ACC112 (cell line): Measurements from ENCODE around the gene ASAP2.

Experiments
- H2AFZ ChIP-seq: fragments of 200-600 bp; sonication (generic); one replicate; pipeline ENCODE4 v1.6.0; 2017; ENCODE audit warnings: antibody characterized with exemption, low read length; ENCODE audit not compliant: unreplicated experiment
- H3K27ac ChIP-seq: fragments of 200-600 bp; sonication (generic); 2 replicates; pipeline ENCODE4 v1.5.1; 2014; ENCODE audit warnings: low read depth, mild to moderate bottlenecking, antibody characterized with exemption, low read length, moderate library complexity
- H3K27me3 ChIP-seq: fragments of 200-600 bp; sonication (generic); 2 replicates; pipeline ENCODE4 v1.6.1; 2014; ENCODE audit warnings: mild to moderate bottlenecking, antibody characterized with exemption, low read length, moderate library complexity, mixed read lengths; ENCODE audit not compliant: insufficient read depth
- H3K36me3 ChIP-seq: fragments of 200-600 bp; sonication (generic); 2 replicates; pipeline ENCODE4 v1.6.1; 2016; ENCODE audit warnings: mild to moderate bottlenecking, antibody characterized with exemption, low read length, moderate library complexity, mixed read lengths; ENCODE audit not compliant: insufficient read depth
- H3K4me1 ChIP-seq: fragments of 200-600 bp; sonication (generic); one replicate; pipeline ENCODE4 v1.6.1; 2016; ENCODE audit warnings: low read length, mixed read lengths; ENCODE audit not compliant: insufficient read depth, unreplicated experiment, control insufficient read depth
- H3K4me3 ChIP-seq: fragments of 200-600 bp; sonication (generic); 2 replicates; pipeline ENCODE4 v1.5.1; 2014; ENCODE audit warnings: mild to moderate bottlenecking, low read depth, low read length
- H3K79me2 ChIP-seq: fragments of 200-600 bp; sonication (generic); one replicate; pipeline ENCODE4 v1.6.0; 2016; ENCODE audit warnings: low read length; ENCODE audit not compliant: control insufficient read depth, unreplicated experiment, insufficient read depth

The ASAP2 gene

GRCh38 chr2:9276074-9276473 lies 69.5 kb downstream of the ASAP2 start:
- peaks cover 6% of the 10 kb centered on the region; the same call in 1 of the 2 replicates for H3K36me3 ChIP-seq
- H3K27me3 ChIP-seq: no peaks in the 10 kb centered on the region
- H3K4me1 ChIP-seq: peaks cover 18% of the 10 kb centered on the region
- no peak overlapping the region for H3K4me3 ChIP-seq
- H3K79me2 ChIP-seq: peaks cover 69% of the 10 kb centered on the region
- H3K27ac ChIP-seq: no peak overlapping the region
- H2AFZ ChIP-seq: no peak overlapping the region

GRCh38 chr2:9276901-9277451 lies 70.4 kb downstream of the ASAP2 start:
- H3K79me2 ChIP-seq: peaks cover 61% of the 10 kb centered on the region
- peaks cover 20% of the 10 kb centered on the region for H3K4me1 ChIP-seq
- H3K27ac ChIP-seq: no peak overlapping the region

GRCh38 chr2:9278439-9278838 lies 71.8 kb downstream of the ASAP2 start:
- H2AFZ ChIP-seq: no peak overlapping the region
- no peaks in the 10 kb centered on the region for H3K27me3 ChIP-seq
- H3K27ac ChIP-seq: no peak overlapping the region
- peaks cover 52% of the 10 kb centered on the region for H3K79me2 ChIP-seq
- no peaks in the 10 kb centered on the region for H3K36me3 ChIP-seq
- H3K4me3 ChIP-seq: no peak overlapping the region
- peaks cover 29% of the 10 kb centered on the region for H3K4me1 ChIP-seq

More at GRCh38 chr2:9276901-9277451, 70.4 kb downstream of the ASAP2 start:
- no peak overlapping the region for H2AFZ ChIP-seq
- no peaks in the 10 kb centered on the region for H3K27me3 ChIP-seq
- H3K36me3 ChIP-seq: 0 out of 2 replicates have a peak, but pooled peaks cover 6% of the 10 kb centered on the region
- no peak overlapping the region for H3K4me3 ChIP-seq

GRCh38 chr2:9279426-9279825 lies 72.8 kb downstream of the ASAP2 start:
- Histone ChIP-seq H3K36me3 (no peaks in the 10 kb centered on the region), H3K4me1 (peaks cover 23% of the 10 kb centered on the region), H3K4me3 (no peak overlapping the region), H2AFZ (no peak overlapping the region), H3K27me3 (no peaks in the 10 kb centered on the region), H3K79me2 (peaks cover 52% of the 10 kb centered on the region), H3K27ac (no peak overlapping the region)

- no peaks in the 10 kb centered on the region for H3K27me3 ChIP-seq
- H3K4me1 ChIP-seq: peaks cover 25% of the 10 kb centered on the region
- H2AFZ ChIP-seq: no peak overlapping the region
- no peak overlapping the region for H3K4me3 ChIP-seq
- no peak overlapping the region for H3K27ac ChIP-seq
- peaks cover 52% of the 10 kb centered on the region for H3K79me2 ChIP-seq
- H3K36me3 ChIP-seq: no peaks in the 10 kb centered on the region
Measured at GRCh38 chr2:9280224-9280623, 73.6 kb downstream of the ASAP2 start.

- H3K79me2 ChIP-seq: peaks cover 44% of the 10 kb centered on the region
- H3K36me3 ChIP-seq: no peaks in the 10 kb centered on the region
- no peak overlapping the region for H3K27ac ChIP-seq
- no peak overlapping the region for H2AFZ ChIP-seq
- peaks cover 29% of the 10 kb centered on the region for H3K4me1 ChIP-seq
- no peak overlapping the region for H3K4me3 ChIP-seq
- H3K27me3 ChIP-seq: no peaks in the 10 kb centered on the region
Measured at GRCh38 chr2:9281145-9281544, 74.5 kb downstream of the ASAP2 start.

GRCh38 chr2:9282128-9283112 lies 75.8 kb downstream of the ASAP2 start:
- H3K27ac ChIP-seq: no peak overlapping the region
- no peak overlapping the region for H3K4me3 ChIP-seq
- peaks cover 38% of the 10 kb centered on the region for H3K79me2 ChIP-seq
- no peak overlapping the region for H2AFZ ChIP-seq
- no peaks in the 10 kb centered on the region for H3K27me3 ChIP-seq
- no peaks in the 10 kb centered on the region for H3K36me3 ChIP-seq
- H3K4me1 ChIP-seq: peaks cover 40% of the 10 kb centered on the region

GRCh38 chr2:9284521-9285297 lies 78.1 kb downstream of the ASAP2 start:
- peaks cover 36% of the 10 kb centered on the region for H3K79me2 ChIP-seq
- peaks cover 5% of the 10 kb centered on the region; the same call in 1 of the 2 replicates for H3K36me3 ChIP-seq
- no peak overlapping the region for H2AFZ ChIP-seq
- H3K4me3 ChIP-seq: no peak overlapping the region
- peaks cover 61% of the 10 kb centered on the region for H3K4me1 ChIP-seq
- no peaks in the 10 kb centered on the region for H3K27me3 ChIP-seq
- H3K27ac ChIP-seq: peak overlapping the region; percentile 80

- Histone ChIP-seq H3K27me3 (no peaks in the 10 kb centered on the region), H3K4me3 (peak overlapping the region; percentile 8; the same call in 1 of the 2 replicates), H3K79me2 (peaks cover 40% of the 10 kb centered on the region), H3K36me3 (peaks cover 5% of the 10 kb centered on the region; the same call in 1 of the 2 replicates), H3K4me1 (peaks cover 62% of the 10 kb centered on the region), H2AFZ (no peak overlapping the region), H3K27ac (peak overlapping the region; percentile 80)
Measured at GRCh38 chr2:9285385-9285920, 78.8 kb downstream of the ASAP2 start.

- H3K4me1 ChIP-seq: peaks cover 62% of the 10 kb centered on the region
- H3K27me3 ChIP-seq: no peaks in the 10 kb centered on the region
- H2AFZ ChIP-seq: no peak overlapping the region
- H3K4me3 ChIP-seq: peak overlapping the region; percentile 8; the same call in 1 of the 2 replicates
- peaks cover 5% of the 10 kb centered on the region; the same call in 1 of the 2 replicates for H3K36me3 ChIP-seq
- H3K79me2 ChIP-seq: peaks cover 45% of the 10 kb centered on the region
- H3K27ac ChIP-seq: peak overlapping the region; percentile 80
Measured at GRCh38 chr2:9285921-9286320, 79.3 kb downstream of the ASAP2 start.
